Measurements from ENCODE around the gene IRF7. TPM values are rescaled to one million over a fixed set of nuclear protein-coding genes. Genes with fewer than 3 reads are reported as not detected.
A peak's percentile ranks its signal among the peaks of the same experiment; 100 is the strongest.

Gene IRF7
- total and polyA plus RNA-seq, 11 donors = 5.5 to 30.6 (median 14.9) TPM

- Histone ChIP-seq H3K36me3 (no peaks in the 10 kb centered on the region), H3K27me3 (no peaks in the 10 kb centered on the region), H3K27ac (peak overlapping the region; percentile 87 to 100 (median 98)), H3K9me3 (no peaks in the 10 kb centered on the region), H3K4me3 (peak overlapping the region; percentile 64 to 90 (median 76)), H3K4me1 (peaks cover 0 to 31% (median 16%) of the 10 kb centered on the region in 12 donors)
- peak; percentile 89 to 94 (median 92) for ATAC-seq
- peak; percentile 93 to 97 (median 95) for DNase-seq
- WGBS, 4 donors = 1 to 3% (median 1%) methylated on average over 7 to 123 of the region's 123 CpGs; no CpG with 5 or more reads in 1 of the 4 donors
- intact Hi-C loops (cut with DNase I) = loop anchor here in 2 of 10 donors (2.0 to 5.0 kb wide), 2 partner anchors 46 to 129 kb away; partner anchors contain the start of genes DEAF1 (in 1 of the 2), IRF7 (in 1 of the 2) and TMEM80 (in 1 of the 2)
- TF ChIP-seq POLR2A (IDR thresholded peaks at IDR 0.05) (peak; percentile 58 to 65), CTCF (IDR thresholded peaks at IDR 0.05) (no peak)
These were observed 47.2 kb downstream of the IRF7 start for GRCh38 chr11:568306-569157.

DNA sequence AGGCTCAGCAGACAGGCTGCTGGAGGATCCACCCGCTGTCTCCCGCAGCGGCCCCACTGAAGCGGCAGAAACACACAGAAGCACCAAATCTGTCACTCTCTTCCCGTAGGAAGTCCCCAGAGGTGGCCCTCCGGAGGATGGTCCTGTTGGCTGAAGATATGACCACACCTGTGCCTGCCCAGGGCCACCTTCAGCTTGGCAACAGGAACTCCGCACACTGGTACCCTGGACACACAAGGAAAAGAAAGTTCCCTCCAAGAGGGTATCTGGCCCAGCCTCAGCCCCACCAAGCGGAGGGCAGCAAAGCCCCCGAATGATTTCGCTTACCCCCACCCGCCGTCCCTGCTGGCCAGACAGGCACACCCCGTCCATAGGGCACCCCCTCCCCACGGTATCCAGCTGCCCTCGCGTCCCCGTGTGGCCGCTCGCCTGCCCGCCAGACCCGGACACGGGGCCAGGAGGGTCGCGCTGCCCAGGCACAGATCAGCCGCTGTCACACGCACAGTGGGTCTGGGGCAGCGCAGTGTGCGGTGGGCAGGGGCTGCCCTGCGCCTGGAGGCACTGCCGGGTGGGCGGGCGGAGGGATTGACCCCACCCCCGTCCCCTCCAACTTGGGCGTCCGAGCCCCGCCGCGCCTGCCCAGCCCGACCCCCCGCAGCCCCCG lies 48.0 kb downstream of the IRF7 start:
- intact Hi-C loops (cut with DNase I) = loop anchor here in 2 of 10 donors (2.0 to 5.0 kb wide), 2 partner anchors 47 to 130 kb away; partner anchors contain the start of genes DEAF1 (in 1 of the 2), IRF7 (in 1 of the 2) and TMEM80 (in 1 of the 2)
- Histone ChIP-seq H3K36me3 (no peaks in the 10 kb centered on the region), H3K27ac (peak overlapping the region; percentile 60 to 100 (median 98)), H3K27me3 (no peaks in the 10 kb centered on the region), H3K4me1 (peaks cover 0 to 31% (median 16%) of the 10 kb centered on the region in 12 donors), H3K9me3 (no peaks in the 10 kb centered on the region), H3K4me3 (peak overlapping the region; percentile 48 to 90 (median 76))
- no peak for TF ChIP-seq CTCF (IDR thresholded peaks at IDR 0.05)
- TF ChIP-seq POLR2A (IDR thresholded peaks at IDR 0.05) = no peak
- ATAC-seq = peak in 3 of 4 donors; percentile 4 to 31 (median 26)
- 18 to 27% (median 23%) methylated on average over 23 to 41 of the region's 41 CpGs for WGBS, 4 donors
- DNase-seq = peak in 1 of 5 donors; percentile 70

GRCh38 chr11:567011-567628 lies 48.6 kb downstream of the IRF7 start:
- no peaks in the 10 kb centered on the region for H3K9me3 ChIP-seq
- ATAC-seq = no peak
- 75 to 84% (median 80%) methylated on average over 14 to 18 of the region's 18 CpGs for WGBS, 4 donors
- H3K36me3 ChIP-seq = no peaks in the 10 kb centered on the region
- peaks cover 0 to 31% (median 16%) of the 10 kb centered on the region in 12 donors for H3K4me1 ChIP-seq
- intact Hi-C loops (cut with DNase I) = loop anchor here in 1 of 10 donors (5.0 kb wide), 1 partner anchor 130 kb away; the partner anchor contains the start of genes DEAF1 and TMEM80
- no peaks in the 10 kb centered on the region for H3K27me3 ChIP-seq
- peak overlapping the region in 9 of 12 donors; percentile 64 to 90 (median 77) for H3K4me3 ChIP-seq
- peak overlapping the region in 3 of 12 donors; percentile 87 to 97 (median 94) for H3K27ac ChIP-seq
- DNase-seq = peak in 1 of 5 donors; percentile 48
- TF ChIP-seq POLR2A (IDR thresholded peaks at IDR 0.05) (no peak), CTCF (IDR thresholded peaks at IDR 0.05) (no peak)

All from heart left ventricle (tissue), 16 donors.